HG03060 (cell line): ENCODE data around the gene NEDD8.

Experiments used
- ATAC-seq: cut with Tn5 transposase; IDR thresholded peaks from one replicate; pipeline ENCODE4 v1.9.1; 2021; ENCODE audit warnings: low read depth, moderate number of reproducible peaks; ENCODE audit not compliant: unreplicated experiment

NEDD8 gene

DNA sequence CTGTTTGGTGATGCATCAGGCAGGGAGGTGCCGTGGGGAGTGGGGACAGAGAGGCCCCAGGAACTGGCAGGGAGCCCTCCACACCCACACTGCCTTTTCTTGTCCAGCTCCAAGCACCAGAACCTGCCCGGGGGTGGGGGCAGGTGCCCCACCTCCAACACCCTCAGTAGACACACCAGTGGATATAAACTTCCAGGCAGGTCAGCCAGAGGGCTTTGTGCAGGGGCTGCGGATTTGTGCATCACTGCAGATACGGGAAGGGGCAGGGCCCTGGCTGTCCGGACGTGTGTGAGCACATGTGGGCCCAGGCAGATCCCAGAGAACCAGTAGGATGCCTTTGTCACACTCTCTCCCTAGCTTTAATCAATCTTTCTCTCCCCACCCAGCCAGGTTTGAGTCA lies 32.1 kb upstream of the NEDD8 start:
- ATAC-seq, result no peak

DNA sequence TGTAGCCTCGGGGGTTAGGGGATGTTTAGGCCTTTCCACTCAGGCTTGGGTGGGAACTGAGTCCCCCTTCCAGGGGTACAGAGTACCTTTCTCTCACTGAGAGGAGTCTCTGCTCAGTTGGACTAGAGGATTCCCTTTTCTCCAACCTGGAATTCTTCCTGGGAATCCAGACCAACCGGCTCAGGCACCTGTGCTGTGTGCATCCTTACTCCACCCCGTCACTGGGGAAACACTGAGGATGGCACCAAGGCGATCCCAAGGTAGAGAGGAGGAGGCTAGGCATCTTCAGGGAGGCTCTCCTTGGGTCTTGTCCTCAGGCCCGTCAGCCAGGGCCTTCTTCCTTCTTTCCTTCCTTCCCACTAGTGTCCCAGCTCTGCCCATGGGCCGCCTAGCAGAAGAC lies 31.7 kb upstream of the NEDD8 start:
- ATAC-seq, result no peak

DNA sequence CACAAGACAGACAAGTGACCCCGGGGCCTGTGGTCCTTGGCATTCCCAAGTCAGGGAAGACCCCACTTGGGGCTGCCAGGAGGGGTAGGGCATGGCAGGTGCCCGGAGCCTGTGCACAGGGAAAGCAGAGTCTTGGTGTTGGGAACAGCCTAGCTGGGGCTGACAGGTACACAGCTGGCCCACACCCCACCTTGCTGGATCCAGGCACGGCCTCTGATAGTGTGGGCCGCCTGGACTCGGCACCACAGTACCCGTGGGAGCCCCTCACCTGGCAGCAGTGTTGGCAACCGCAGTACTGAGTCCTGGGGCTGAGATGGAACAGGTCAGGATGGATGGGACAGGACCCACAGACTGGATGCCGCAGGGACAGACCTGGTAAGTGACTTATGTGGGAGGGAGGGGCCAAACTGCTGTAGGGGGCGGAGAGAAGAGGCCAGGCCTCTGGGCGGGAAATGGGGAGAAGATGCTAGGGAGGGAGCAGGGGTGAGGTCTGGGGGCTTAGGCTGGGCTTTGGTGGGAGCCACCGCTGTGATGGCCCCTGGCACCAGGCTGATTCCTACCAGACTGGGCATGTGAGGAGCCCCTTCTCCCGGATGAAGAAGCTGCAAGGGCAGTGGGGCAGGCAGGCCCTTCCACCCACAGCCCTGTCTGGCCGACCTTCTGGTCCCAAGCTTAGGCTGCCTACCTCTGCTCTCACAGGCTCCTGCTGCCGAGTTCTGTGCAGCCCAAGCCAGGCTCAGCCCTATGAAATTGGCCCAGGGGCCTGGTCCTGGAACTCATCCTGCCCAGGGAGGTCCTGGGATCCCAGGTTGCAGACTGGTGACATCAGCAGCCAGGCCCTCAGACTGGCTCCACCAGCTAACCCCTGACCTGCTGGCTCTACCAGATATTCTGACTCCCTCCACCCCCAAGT lies 30.9 kb upstream of the NEDD8 start, which contains the start of gene TGM1:
TGM1 (minus strand) TSS at position 357 of the 913 bp plus-strand sequence. CDS start 825 bp downstream, outside the sequence.
- no peak for ATAC-seq

DNA sequence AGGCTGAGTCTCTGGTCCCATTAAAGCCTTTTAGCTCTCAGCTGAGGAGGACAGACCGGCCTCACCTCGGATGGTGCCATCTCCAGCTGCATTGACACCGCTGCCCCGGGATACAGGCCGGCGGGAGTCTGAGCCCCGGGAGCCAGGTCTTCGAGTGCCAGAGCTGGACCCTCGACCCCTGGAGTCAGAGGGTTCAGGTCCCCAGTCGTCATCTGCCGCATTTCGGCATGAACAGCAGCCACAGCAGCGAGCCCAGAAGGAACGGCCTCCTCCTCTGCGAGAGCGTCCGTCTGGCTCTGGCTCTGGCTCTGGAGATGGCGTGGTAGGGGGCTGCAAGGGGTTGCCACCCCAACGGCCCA lies 29.8 kb upstream of the NEDD8 start:
- ATAC-seq, result no peak

DNA sequence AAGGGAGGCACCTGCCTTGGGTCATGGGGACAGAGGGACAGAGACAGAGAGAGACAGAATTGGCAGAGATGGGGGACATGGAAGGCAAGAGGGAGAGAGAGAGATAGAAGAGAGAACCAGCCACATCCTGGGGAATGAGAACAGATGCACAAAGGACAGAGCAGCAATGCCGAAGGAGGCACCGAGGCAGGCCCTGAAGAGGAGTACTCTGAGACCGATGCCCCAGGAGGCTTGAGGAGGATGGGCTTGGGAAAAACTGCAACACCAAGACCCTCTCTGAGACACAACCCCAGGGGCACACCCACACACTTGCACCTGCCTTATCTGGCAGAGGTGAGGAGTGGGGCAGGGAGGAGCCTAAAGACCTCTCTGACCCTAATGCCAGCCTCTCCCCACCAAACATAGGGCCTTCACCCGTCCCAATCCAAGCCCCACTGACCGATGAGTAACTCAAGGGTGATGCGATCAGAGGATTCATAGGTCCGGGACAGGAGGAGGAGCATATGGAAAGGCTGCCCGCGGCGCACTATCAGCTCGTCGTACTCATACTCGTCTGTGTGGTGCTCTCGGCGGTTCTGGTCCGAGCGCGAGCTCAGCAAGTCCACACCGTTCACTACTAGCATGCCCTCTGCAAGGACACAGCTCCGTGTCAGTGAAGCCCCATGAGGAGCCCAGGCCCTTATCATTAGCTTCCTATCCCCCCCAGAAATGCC lies 29.2 kb upstream of the NEDD8 start:
- ATAC-seq, result no peak

DNA sequence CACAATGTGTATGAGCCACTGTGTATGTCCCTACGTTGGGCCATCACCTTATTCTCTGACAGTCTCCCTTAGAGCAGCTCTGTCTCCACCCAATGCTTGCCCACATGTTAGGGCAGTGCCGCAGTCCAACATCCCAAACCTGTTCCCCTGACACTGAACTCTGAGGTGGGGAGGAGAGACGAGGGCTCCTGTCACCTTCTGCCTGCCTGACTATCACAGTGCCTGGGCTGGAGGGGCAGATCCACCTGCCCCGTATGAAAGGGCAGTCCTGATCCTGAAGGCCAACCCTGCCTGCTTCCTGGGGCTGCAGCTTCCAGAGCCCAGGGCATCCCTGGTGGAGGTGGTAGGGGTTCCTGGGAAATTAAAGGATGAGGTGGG lies 28.6 kb upstream of the NEDD8 start:
- ATAC-seq, result no peak

DNA sequence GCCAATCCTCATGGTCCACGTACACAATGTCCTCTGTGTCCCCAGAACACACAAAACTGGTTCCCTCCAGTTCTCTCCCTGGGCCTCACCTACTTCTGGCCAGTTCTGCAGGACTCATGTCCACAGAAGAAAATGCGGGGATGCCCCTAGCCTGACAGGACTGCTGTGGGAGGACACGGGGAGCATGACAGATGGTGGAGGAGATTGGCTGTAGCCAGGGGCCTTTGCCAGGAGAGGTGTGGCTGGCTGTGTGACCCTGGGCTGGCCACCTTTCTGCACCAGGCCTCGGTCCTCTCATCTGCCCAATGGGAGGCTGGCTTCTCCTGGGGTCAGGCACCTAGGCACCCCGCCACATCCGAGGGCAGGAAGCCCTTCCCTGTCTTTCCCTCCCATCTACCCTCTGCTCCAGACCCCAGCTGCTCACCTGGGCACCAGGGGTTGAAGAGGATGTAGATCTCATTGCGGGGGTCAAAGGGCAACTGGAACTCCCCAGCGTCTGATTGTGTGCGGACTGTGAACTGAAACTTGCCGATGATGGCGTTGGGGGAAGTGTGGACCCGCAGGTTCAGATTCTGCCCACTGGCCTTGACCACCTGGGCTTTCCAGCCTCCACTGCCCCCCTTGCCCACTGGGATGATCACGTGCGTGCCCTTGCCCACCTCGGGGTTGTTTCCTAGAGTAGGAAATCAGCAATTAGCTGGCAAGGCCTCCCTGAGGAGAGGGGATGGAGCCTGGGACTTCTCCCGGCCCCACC lies 28.0 kb upstream of the NEDD8 start:
- no peak for ATAC-seq

DNA sequence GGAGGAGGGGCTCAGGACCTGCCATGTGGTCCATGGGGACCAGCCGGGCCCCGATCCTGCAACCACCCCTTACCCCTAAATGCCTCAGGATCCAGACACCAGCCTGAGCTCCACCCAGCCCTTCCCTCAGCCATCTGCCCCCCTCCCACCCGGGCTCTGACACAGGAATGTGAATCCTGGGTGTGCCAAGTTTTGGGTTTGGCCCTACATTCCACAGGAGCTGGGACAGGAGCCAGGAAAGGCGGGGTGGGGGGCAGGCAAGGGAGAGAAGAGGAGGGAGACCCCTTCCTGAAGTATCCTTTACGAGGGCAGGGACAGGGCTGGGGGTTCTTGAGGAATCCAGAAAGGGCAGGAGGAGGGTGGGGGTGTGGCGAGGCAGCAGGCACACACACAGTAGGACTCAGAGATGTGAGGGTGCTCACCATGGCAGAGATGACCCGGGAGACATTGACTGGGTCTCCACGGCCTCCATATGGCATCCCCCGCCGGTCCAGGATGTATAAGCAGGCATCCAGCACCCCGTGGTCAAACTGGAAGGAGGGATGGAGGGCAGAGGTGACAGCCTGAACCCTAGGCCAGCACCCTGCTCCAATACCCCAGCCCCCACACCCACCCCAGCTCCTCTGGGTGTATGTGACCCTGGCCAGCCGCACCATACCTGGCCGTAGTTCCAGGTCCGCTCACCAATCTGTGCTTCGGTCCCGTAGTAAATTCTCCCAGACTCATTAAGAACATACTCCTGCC lies 27.3 kb upstream of the NEDD8 start:
- no peak for ATAC-seq

DNA sequence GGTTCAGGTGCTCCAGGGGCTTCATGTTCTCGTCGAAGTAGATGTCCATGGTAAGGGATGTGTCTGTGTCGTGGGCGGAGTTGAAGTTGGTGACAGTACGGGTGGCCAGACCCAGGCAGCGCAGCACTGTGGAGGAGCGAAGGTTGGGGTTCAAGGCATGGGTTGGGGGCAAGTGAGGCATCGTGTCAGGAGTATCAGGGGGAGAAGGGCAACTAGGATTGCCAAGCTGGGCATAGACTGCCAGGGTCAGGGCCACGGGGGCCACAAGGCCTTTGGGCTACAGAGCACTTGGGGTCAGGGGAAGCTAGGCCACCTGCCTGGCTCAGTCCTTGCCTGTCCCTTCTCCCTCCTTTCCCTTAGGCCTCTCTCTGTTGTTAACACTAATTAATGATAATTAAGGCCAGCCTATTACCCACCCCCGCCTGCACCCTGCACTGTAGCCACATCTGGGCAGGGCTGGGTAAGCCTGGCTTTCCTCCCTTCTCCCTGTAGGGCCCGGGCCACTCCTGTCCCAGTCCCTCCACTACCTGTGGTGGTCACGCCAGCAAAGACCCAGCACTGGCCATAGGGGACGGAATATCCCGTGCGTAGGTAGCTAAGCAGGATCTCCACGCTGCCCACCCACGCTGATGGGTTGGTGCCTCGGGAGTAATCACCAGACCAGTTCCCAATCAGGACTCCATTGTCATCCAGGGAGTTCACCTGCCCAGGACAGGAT lies 26.5 kb upstream of the NEDD8 start:
- no peak for ATAC-seq

DNA sequence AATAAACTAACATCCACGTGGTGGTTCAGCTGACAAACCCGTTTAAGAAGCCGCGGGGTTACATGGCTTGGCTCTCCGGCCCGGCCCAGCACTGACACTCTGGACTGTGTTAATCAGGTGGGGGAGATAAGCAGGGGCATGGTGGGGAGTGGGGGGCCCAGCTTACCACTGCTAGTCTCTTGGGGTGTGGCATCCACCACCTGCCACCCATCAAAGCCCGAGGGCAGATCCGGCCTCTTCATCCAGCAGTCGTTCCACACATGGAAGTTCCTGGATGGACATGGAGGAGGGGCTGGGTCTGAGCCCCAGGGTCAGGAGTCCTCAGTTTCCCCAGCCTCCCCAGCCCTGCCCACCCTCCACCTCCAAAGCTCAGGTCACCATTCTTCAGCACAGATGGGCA lies 26.0 kb upstream of the NEDD8 start:
- ATAC-seq, result no peak

DNA sequence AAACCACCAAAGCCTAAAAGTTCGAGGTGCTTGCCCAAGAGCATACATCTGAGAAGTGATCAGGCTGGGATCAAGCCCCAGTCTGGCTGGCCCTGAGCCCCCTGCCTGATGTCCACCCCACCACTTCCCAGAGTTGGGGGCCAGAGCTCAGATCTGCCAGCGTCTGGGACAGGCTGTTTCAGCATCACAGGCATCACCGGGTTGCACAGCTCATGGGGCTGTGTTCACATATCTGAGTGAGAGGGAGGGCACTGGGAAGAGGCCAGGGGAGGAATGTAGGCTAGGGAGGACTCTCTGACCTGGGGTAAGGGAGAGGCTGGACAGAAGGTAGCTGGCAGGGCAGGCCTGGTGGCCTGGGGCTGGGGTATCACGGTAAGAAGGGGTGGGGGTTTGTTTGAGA lies 24.8 kb upstream of the NEDD8 start:
- ATAC-seq, result no peak

DNA sequence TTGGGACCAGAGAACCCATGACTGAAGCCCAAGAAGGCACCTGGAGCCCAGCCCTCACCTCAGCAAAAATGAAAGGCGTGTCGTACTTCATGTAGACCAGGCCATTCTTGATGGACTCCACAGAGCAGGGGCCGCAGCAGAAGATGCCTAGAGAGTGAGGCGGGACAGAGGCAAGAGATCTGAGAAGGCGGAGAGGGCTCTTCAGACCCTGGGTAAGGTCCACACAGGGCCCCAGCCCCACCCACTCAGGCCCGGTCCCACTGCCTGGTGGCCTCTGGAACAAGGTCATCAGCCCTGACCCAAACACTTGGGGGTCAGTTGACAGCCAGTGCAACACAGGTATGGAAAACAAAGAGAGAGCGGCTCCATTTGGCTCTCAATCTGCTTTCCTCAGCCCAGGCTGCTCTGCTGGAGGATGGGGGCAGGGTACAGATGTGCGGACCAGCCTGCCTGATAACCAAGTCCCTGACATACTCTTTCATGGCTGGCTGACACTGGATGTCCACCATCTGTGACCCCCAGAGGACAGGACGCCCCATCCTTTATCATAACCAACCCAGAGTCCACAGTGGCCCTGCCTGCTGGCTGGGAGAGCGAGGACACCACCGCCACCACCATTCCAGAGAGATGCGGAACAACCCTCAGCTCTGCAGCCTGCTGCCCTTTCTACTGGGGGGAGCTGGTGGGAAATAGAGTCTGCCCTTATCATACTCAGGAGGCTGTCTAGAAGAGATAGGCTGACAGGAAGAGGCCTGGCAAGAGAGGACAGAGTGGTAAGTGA lies 24.0 kb upstream of the NEDD8 start:
- no peak for ATAC-seq

DNA sequence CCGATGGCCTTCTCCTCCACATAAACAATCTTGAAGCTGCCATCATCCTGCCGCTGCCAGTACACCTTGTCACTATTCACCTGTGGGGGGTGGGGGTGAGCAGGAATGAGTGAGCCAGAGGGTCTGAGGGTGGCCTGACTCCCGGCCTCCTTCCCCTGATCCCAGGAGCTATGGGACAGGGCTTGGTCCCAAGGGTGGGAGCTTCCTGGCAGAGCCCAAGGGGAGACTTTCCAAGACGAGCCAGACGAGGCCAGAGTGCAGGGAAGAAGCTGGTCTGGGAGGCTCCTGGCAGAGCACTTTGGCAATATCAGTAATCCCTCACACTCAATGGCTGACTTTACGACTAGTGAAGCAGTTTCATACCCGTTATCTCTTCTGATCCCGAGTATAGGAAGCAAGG lies 23.3 kb upstream of the NEDD8 start:
- no peak for ATAC-seq

DNA sequence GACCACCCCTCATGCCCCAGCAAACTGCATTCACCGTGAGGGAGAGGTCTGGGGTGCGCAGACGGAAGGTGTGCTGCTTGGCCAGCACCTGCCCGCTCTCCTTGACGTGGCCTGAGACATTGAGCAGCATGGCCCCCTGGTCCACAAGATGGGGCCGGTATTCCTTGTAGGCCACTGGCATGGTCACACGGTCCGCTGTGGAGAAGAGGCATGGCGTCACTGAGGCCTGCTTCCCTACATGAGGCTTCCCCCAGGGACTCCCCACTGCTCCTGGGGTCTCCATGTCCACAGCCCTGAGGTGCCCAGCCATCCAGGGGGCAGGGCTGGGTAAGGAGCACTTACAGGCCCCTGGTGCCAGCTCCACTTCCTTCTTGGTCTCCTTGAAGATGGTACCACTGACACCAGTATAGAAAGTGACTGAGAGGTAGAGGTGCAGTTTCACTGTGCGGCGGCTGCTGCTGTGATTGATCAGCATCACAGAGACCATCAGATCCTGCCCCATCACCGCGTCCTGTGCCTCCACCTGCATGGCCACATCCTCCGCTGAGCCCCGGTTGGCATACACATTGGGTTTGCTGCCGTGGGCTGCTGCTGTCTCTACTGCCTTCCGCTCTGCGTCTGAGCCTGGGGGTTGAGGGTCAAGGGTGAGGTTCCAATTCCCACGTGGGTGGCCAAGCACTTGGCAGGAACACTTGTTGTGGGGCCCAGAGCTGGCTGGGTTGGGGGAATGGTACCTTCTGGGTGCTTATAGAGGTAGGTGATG lies 22.6 kb upstream of the NEDD8 start:
- no peak for ATAC-seq

DNA sequence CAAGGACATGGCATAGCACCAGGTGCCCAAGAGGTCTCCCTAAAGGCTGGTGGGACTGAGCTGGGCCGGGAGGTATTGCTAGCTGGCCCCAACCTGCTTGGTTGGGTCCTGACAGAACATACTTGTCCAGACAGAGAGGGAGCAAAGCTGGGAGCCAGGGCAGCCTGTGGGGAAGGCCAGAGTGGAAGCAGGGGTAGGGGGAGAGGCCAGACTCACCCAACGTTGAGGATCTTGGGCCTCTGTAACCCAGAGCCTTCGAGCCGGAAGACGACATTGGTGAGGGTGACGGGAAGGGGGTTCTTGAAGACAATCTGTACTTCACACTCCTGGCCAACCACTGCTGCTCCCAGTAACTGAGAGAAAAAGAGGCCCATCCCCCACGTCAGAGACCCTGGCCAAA lies 21.8 kb upstream of the NEDD8 start:
- ATAC-seq, result no peak

DNA sequence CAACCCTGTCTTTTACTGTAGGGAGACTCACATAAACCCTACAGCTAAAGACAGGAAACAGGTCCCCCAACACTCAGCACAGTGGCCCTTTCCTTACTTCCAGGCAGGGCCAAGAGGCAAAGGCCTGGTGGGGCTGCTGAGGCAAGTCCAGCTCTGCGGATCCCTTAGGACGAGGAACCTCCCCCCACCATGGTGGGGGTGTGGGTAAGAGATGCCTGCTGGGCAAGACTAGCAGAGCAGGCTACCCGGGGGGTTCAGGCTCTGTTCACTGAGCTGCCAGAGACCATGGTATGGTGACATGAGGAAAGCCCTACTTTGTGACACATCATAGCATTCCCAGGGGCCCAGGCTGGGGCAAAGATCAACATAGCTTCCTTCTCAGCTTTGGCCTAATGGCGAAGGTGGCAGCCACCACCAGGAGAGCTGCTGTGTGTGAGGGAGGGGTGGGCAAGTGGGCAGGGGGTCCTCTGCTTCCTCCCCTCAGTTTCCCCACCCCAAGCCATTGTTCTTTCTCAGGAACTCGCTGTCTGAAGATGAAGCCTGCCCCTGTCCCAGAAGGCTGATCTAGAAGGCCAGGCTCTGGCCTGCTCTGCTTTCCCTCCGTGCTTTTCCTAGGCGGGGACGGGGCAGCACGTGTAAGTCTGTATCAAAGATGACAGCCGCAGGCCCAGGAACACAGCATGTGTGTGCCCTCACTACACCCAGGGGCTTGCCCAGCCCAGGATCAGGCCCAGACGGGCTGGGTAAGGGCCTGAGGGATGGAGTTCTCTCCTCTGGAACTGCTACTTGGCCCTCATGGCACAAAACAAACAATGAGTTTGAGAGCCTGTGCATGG lies 20.3 kb upstream of the NEDD8 start:
- ATAC-seq, result no peak

DNA sequence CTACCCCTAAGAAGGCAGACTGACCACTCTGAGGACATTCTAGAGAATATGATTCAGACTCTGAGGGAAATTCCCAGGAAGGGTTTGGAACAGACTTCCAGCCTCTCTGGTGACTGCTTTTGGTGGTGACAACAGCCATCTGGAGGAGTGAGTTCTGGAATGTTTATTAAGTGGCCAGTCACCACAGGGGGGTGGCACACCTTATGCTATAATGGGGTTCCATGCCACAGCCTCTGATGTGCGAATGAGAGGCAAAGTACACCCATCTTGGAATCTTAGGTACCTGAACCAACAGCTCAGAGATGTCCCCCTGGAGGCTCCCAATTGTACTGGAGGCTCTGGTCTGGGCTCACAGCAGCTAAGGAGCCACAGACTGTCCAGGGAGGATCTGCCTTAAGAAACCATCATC lies 19.7 kb upstream of the NEDD8 start:
- ATAC-seq, result no peak

DNA sequence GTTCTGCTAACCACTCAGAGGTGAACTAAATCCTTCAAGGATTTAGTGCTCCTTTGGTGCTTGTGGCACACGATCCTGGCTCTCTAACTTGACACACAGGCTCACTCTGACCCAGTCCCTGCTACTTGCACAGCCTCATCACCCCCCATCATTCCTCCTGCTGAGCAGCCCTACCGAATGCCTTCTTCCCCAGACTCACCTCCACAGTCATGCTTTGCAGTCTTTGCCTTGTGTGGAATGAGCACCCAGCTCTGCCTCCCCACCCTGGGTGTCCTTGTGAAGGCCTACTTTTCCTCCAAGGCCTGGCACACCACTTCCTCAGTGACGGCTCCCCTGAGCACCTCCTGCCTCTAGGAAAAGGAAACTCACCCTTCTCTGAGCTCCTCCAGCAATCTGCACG lies 18.2 kb upstream of the NEDD8 start:
- no peak for ATAC-seq
